ENCODE results near the gene GALNTL6. TPM values are rescaled to one million over a fixed set of nuclear protein-coding genes. Genes with fewer than 3 reads are reported as not detected.
"Not testable (repeated sequence)": the region's sequence is repeated elsewhere in the genome, so short reads cannot be mapped to it uniquely, and the experiment has no call there.

The GALNTL6 gene
- total and polyA plus RNA-seq, 2 donors (not counting 1 experiment from before 2014, with no cell fraction given), result not detected

DNA sequence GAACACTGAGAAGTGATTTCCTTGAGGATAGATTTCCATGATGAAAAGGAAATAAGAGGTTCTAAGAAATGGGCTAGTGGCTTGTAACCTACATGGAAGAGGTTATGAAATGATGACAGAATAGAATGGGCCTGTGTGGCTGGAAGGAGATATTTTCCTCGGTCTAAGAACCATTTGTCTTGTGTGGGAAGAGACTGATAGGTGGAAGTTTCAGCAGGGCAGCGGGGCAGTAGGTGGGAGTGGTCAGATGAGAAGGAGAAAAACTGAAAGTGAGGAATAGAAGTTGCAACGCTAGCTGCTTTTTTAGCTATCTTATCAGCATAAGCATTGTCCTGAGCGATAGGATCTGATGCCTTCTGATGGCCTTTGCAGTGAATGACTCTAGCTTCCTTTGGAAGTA is 1144.0 kb downstream of the GALNTL6 start:
- no peaks in the 10 kb centered on the region for H3K36me3 ChIP-seq (ENCODE audit: control insufficient read depth, insufficient read depth, low read length)
- no peak overlapping the region for H3K27ac ChIP-seq (ENCODE audit: insufficient read depth, low read length)
- H3K9ac ChIP-seq (ENCODE audit: insufficient read depth, low read length), result no peak overlapping the region
- no peaks in the 10 kb centered on the region for H3K79me2 ChIP-seq (ENCODE audit: control insufficient read depth, insufficient read depth, low read length)
- no peaks in the 10 kb centered on the region for H3K4me1 ChIP-seq (ENCODE audit: control insufficient read depth, extremely low read depth, insufficient read depth, low read length)
- no peak overlapping the region for H3K4me3 ChIP-seq (replicated peaks in 1 of 4; ENCODE audit: control extremely low read depth in 1 of 4, insufficient read depth in 1 of 4, low read depth in 3 of 4, low read length in 4 of 4)
- H3K9me3 ChIP-seq (ENCODE audit: control insufficient read depth, insufficient read depth, low read depth, low read length), result no peaks in the 10 kb centered on the region
- no peak for TF ChIP-seq EZH2 (IDR thresholded peaks at IDR 0.05; ENCODE audit: low read length, missing control alignments)
- TF ChIP-seq, protein P1, sequence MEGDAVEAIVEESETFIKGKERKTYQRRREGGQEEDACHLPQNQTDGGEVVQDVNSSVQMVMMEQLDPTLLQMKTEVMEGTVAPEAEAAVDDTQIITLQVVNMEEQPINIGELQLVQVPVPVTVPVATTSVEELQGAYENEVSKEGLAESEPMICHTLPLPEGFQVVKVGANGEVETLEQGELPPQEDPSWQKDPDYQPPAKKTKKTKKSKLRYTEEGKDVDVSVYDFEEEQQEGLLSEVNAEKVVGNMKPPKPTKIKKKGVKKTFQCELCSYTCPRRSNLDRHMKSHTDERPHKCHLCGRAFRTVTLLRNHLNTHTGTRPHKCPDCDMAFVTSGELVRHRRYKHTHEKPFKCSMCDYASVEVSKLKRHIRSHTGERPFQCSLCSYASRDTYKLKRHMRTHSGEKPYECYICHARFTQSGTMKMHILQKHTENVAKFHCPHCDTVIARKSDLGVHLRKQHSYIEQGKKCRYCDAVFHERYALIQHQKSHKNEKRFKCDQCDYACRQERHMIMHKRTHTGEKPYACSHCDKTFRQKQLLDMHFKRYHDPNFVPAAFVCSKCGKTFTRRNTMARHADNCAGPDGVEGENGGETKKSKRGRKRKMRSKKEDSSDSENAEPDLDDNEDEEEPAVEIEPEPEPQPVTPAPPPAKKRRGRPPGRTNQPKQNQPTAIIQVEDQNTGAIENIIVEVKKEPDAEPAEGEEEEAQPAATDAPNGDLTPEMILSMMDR (conservative IDR thresholded peaks at IDR 0.05 in 1 of 2, IDR thresholded peaks at IDR 0.05 in 1 of 2; ENCODE audit: low read depth in 1 of 2, low read length in 2 of 2), result no peak
- no peak overlapping the region for H2AFZ ChIP-seq (ENCODE audit: low read length)
- no peak overlapping the region for H3K4me2 ChIP-seq (ENCODE audit: extremely low read depth, insufficient read depth, low read length)
- H4K20me1 ChIP-seq (ENCODE audit: control insufficient read depth, extremely low read depth, insufficient read depth, low read length), result no peaks in the 10 kb centered on the region
- no peaks in the 10 kb centered on the region for H3K27me3 ChIP-seq (ENCODE audit: control insufficient read depth, insufficient read depth, low read length)
- no peak for DNase-seq (ENCODE audit: low read depth in 2 of 2)

DNA sequence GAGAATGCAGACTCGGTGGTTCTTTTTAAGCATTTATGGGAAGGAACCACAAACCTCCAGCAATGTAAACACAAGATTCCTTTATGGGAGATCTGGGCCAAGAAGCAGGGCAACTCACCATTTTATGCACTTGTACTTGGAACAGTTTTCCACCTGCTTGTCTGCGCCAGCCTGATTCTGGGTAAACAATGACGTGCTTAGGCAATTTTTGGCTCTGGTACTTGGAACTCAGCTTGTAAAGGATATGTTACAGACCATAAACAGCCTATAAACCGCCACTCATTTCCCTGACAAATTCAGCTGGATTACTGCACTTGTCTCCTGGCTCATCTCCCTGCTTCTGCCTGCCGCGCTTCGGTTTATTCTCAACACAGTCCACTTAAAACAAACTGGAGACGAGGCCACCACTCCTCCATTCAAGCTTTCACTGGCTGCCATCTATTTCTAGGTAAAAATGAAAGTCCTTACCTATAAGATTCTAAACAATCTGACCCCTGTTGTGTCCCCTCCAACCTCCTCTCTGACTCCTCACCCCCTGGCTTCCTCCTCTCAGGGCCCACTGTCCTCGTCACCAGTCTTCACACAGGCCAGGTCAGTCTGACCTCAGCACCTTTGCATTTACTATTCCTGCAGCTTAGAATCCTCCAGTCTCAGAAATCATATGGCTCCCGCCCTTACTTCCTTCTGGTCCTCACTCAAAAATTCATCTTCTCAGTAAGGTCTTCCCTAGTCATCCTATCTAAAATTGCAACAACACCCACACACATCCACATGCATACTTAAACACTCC is 1149.6 kb downstream of the GALNTL6 start:
- Histone ChIP-seq H3K27me3 (ENCODE audit: control insufficient read depth, insufficient read depth, low read length) (no peaks in the 10 kb centered on the region), H2AFZ (ENCODE audit: low read length) (no peak overlapping the region), H3K4me2 (ENCODE audit: extremely low read depth, insufficient read depth, low read length) (no peak overlapping the region), H3K4me3 (replicated peaks in 1 of 4; ENCODE audit: control extremely low read depth in 1 of 4, insufficient read depth in 1 of 4, low read depth in 3 of 4, low read length in 4 of 4) (no peak overlapping the region), H3K27ac (ENCODE audit: insufficient read depth, low read length) (no peak overlapping the region), H4K20me1 (ENCODE audit: control insufficient read depth, extremely low read depth, insufficient read depth, low read length) (no peaks in the 10 kb centered on the region), H3K4me1 (ENCODE audit: control insufficient read depth, extremely low read depth, insufficient read depth, low read length) (no peaks in the 10 kb centered on the region), H3K79me2 (ENCODE audit: control insufficient read depth, insufficient read depth, low read length) (no peaks in the 10 kb centered on the region), H3K36me3 (ENCODE audit: control insufficient read depth, insufficient read depth, low read length) (no peaks in the 10 kb centered on the region), H3K9me3 (ENCODE audit: control insufficient read depth, insufficient read depth, low read depth, low read length) (no peaks in the 10 kb centered on the region), H3K9ac (ENCODE audit: insufficient read depth, low read length) (no peak overlapping the region)
- DNase-seq (ENCODE audit: low read depth in 2 of 2), result peak; percentile 95 to 98
- TF ChIP-seq, protein P1 (conservative IDR thresholded peaks at IDR 0.05 in 1 of 2, IDR thresholded peaks at IDR 0.05 in 1 of 2; ENCODE audit: low read depth in 1 of 2, low read length in 2 of 2), result no peak
- TF ChIP-seq EZH2 (IDR thresholded peaks at IDR 0.05; ENCODE audit: low read length, missing control alignments), result no peak

DNA sequence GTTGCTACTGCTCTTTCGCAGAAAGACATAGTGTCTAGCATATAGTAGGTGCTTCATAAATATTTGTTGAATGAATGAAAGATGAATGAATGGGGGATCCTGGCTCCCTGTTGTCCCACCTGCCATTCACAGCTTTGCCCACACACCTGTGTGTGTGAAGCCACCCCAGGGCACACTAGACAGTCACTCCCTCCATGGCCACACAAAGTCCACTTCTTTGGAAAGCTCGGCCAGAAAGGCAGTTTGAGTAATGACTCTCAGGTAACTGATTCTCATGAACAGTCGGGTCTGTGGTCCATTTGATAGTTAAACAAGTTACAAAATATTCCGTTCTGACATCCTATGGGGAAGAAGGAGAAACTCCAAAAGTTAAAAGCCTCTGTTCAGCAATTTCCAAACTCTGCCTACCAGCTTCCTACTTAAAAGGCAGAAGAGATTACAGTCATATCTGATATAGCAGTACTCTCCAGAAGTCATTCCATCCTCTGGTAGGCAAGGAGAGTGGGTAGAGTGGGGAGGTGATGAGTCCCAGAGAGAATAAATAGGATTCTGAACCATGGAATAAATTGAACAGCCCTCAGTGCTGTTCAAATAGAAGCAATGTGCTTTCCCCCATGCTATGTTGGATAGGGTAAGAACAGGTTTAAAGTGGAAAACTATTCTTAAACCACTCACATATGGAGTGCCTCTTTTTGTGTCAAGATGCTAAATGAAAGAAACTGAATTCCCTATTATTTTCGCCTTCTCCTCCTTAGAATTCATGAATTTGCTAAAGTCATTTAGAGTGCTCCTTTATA is 1150.5 kb downstream of the GALNTL6 start:
- Histone ChIP-seq H3K4me3 (replicated peaks in 1 of 4; ENCODE audit: control extremely low read depth in 1 of 4, insufficient read depth in 1 of 4, low read depth in 3 of 4, low read length in 4 of 4) (no peak overlapping the region), H3K27me3 (ENCODE audit: control insufficient read depth, insufficient read depth, low read length) (no peaks in the 10 kb centered on the region), H3K4me1 (ENCODE audit: control insufficient read depth, extremely low read depth, insufficient read depth, low read length) (no peaks in the 10 kb centered on the region), H3K79me2 (ENCODE audit: control insufficient read depth, insufficient read depth, low read length) (no peaks in the 10 kb centered on the region), H4K20me1 (ENCODE audit: control insufficient read depth, extremely low read depth, insufficient read depth, low read length) (no peaks in the 10 kb centered on the region), H3K9ac (ENCODE audit: insufficient read depth, low read length) (no peak overlapping the region), H3K27ac (ENCODE audit: insufficient read depth, low read length) (no peak overlapping the region), H3K36me3 (ENCODE audit: control insufficient read depth, insufficient read depth, low read length) (no peaks in the 10 kb centered on the region), H3K9me3 (ENCODE audit: control insufficient read depth, insufficient read depth, low read depth, low read length) (no peaks in the 10 kb centered on the region), H2AFZ (ENCODE audit: low read length) (no peak overlapping the region), H3K4me2 (ENCODE audit: extremely low read depth, insufficient read depth, low read length) (no peak overlapping the region)
- no peak for TF ChIP-seq EZH2 (IDR thresholded peaks at IDR 0.05; ENCODE audit: low read length, missing control alignments)
- TF ChIP-seq, protein P1 (conservative IDR thresholded peaks at IDR 0.05 in 1 of 2, IDR thresholded peaks at IDR 0.05 in 1 of 2; ENCODE audit: low read depth in 1 of 2, low read length in 2 of 2), result no peak
- DNase-seq (ENCODE audit: low read depth in 2 of 2), result no peak

DNA sequence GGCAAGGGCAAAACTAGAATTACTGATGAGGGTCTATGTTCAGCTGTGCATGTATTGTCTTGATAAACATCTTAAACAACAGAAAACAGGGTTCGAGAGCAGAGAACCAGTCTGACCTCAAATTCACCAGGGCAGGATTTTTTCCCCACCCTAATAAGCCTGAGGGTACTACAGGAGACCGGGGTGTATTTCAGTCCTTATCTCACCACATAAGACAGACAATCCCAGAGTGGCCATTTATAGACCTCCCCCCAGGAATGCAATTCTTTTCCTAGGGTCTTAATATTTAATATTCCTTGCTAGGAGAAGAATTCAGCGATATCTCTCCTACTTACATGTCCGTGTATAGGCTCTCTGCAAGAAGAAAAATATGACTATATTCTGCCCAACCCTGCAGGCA is 1157.0 kb downstream of the GALNTL6 start:
- not testable (repeated sequence) for H3K9me3 ChIP-seq (ENCODE audit: control insufficient read depth, insufficient read depth, low read depth, low read length); H3K27me3 ChIP-seq (ENCODE audit: control insufficient read depth, insufficient read depth, low read length); H3K4me3 ChIP-seq (replicated peaks in 1 of 4; ENCODE audit: control extremely low read depth in 1 of 4, insufficient read depth in 1 of 4, low read depth in 3 of 4, low read length in 4 of 4); H3K36me3 ChIP-seq (ENCODE audit: control insufficient read depth, insufficient read depth, low read length); H3K9ac ChIP-seq (ENCODE audit: insufficient read depth, low read length); H3K4me1 ChIP-seq (ENCODE audit: control insufficient read depth, extremely low read depth, insufficient read depth, low read length); H3K4me2 ChIP-seq (ENCODE audit: extremely low read depth, insufficient read depth, low read length); H4K20me1 ChIP-seq (ENCODE audit: control insufficient read depth, extremely low read depth, insufficient read depth, low read length); H3K79me2 ChIP-seq (ENCODE audit: control insufficient read depth, insufficient read depth, low read length); H2AFZ ChIP-seq (ENCODE audit: low read length); DNase-seq (ENCODE audit: low read depth in 2 of 2); H3K27ac ChIP-seq (ENCODE audit: insufficient read depth, low read length)
